Fibroblast of lung (primary cell): ENCODE measurements around the gene ACOX1. TPM values are rescaled to one million over a fixed set of nuclear protein-coding genes. Genes with fewer than 3 reads are reported as not detected.
"Not testable (repeated sequence)": the region's sequence is repeated elsewhere in the genome, so short reads cannot be mapped to it uniquely, and the experiment has no call there.

Experiments
- DNase-seq, 2 donors: peaks; one replicate each; pipeline versions ENCODE4 v3.0.0 to v3.0.0-alpha.2; 2010; ENCODE audit warnings: low read depth in 2 of 2
- H2AFZ ChIP-seq: 2 replicates; pipeline ENCODE4 v1.5.1; 2012; ENCODE audit warnings: low read length, control low read depth, inconsistent platforms
- H3K27ac ChIP-seq: 2 replicates; pipeline ENCODE4 v1.5.1; 2011; ENCODE audit warnings: low read length, control low read depth; ENCODE audit not compliant: insufficient read depth
- H3K27me3 ChIP-seq: 2 replicates; pipeline ENCODE4 v1.5.1; 2011; ENCODE audit warnings: mild to moderate bottlenecking, low read length; ENCODE audit not compliant: control insufficient read depth, insufficient read depth
- H3K36me3 ChIP-seq: 2 replicates; pipeline ENCODE4 v1.5.1; 2011; ENCODE audit warnings: low read length; ENCODE audit not compliant: control insufficient read depth, insufficient read depth
- H3K4me1 ChIP-seq: 2 replicates; pipeline ENCODE4 v1.5.1; 2011; ENCODE audit warnings: low read length; ENCODE audit not compliant: control insufficient read depth, insufficient read depth; ENCODE audit errors: extremely low read depth
- H3K4me2 ChIP-seq: 2 replicates; pipeline ENCODE4 v1.5.1; 2011; ENCODE audit warnings: low read length, control low read depth; ENCODE audit not compliant: insufficient read depth; ENCODE audit errors: extremely low read depth
- H3K4me3 ChIP-seq, 4 experiments: fragments of 200-600 bp in 1 of 4; sonication (generic) in 1 of 4; replicated peaks in 1 of 4; 2 replicates each; pipeline ENCODE4 v1.5.1; 2011 to 2016; ENCODE audit warnings: low read length in 4 of 4, low read depth in 3 of 4, mild to moderate bottlenecking in 3 of 4, control low read depth in 2 of 4, inconsistent platforms in 1 of 4, mixed read lengths in 1 of 4; ENCODE audit not compliant: insufficient read depth in 1 of 4; ENCODE audit errors: control extremely low read depth in 1 of 4
- H3K79me2 ChIP-seq: 2 replicates; pipeline ENCODE4 v1.5.1; 2012; ENCODE audit warnings: mild to moderate bottlenecking, low read length, inconsistent platforms; ENCODE audit not compliant: control insufficient read depth, insufficient read depth
- H3K9ac ChIP-seq: 2 replicates; pipeline ENCODE4 v1.5.1; 2011; ENCODE audit warnings: mild to moderate bottlenecking, low read length, control low read depth; ENCODE audit not compliant: insufficient read depth
- H3K9me3 ChIP-seq: 2 replicates; pipeline ENCODE4 v1.5.1; 2012; ENCODE audit warnings: low read depth, low read length; ENCODE audit not compliant: control insufficient read depth, insufficient read depth
- H4K20me1 ChIP-seq: 2 replicates; pipeline ENCODE4 v1.5.1; 2011; ENCODE audit warnings: low read length; ENCODE audit not compliant: control insufficient read depth, insufficient read depth; ENCODE audit errors: extremely low read depth
- CTCF ChIP-seq, 2 donors: IDR thresholded peaks in 1 of 2; conservative IDR thresholded peaks in 1 of 2; 1 replicate in 1 of 2; 2 replicates in 1 of 2; pipeline ENCODE4 v1.5.1; 2011 to 2012; ENCODE audit warnings: low read length in 2 of 2, control low read depth in 1 of 2, inconsistent platforms in 1 of 2, low read depth in 1 of 2, mild to moderate bottlenecking in 1 of 2
- EZH2 ChIP-seq: IDR thresholded peaks from 2 replicates; pipeline ENCODE4 v1.5.1; 2012; ENCODE audit warnings: low read length, control low read depth, mild to moderate bottlenecking; ENCODE audit errors: missing control alignments
- polyA plus RNA-seq, 2 donors: library from polyadenylated mRNA; depleted of rRNA in 1 of 2; stranded (reverse) in 1 of 2; unstranded in 1 of 2; fragments of >200 nt; gene quantifications; 2 replicates each; pipeline ENCODE4 v1.2.1, GENCODE V29; 2011 to 2012; ENCODE audit warnings: missing spikeins in 1 of 2
- total RNA-seq: library from RNA; depleted of rRNA; stranded (reverse); fragments of >200 nt; gene quantifications from 2 replicates; pipeline ENCODE4 v1.2.1, GENCODE V29; 2014

ACOX1 gene
- total and polyA plus RNA-seq, 2 donors (not counting 1 experiment from before 2014, with no cell fraction given) = 30.0 to 70.5 TPM

- no peaks in the 10 kb centered on the region for H3K4me1 ChIP-seq
- H3K9ac ChIP-seq = no peak overlapping the region
- no peaks in the 10 kb centered on the region for H3K27me3 ChIP-seq
- H3K27ac ChIP-seq = no peak overlapping the region
- no peak for DNase-seq
- TF ChIP-seq EZH2 (no peak), CTCF (conservative IDR thresholded peaks at IDR 0.05 in 1 of 2, IDR thresholded peaks at IDR 0.05 in 1 of 2; ENCODE audit: low read depth in 1 of 2, low read length in 2 of 2) (no peak)
- H3K36me3 ChIP-seq = no peaks in the 10 kb centered on the region
- H2AFZ ChIP-seq = no peak overlapping the region
- H3K79me2 ChIP-seq = no peaks in the 10 kb centered on the region
- H3K9me3 ChIP-seq = no peaks in the 10 kb centered on the region
- H4K20me1 ChIP-seq = no peaks in the 10 kb centered on the region
- no peak overlapping the region for H3K4me2 ChIP-seq
- H3K4me3 ChIP-seq = no peak overlapping the region
Observed at GRCh38 chr17:75970626-75971025, 8.3 kb downstream of the ACOX1 start.

- Histone ChIP-seq H3K4me1 (no peaks in the 10 kb centered on the region), H2AFZ (no peak overlapping the region), H3K9me3 (no peaks in the 10 kb centered on the region), H3K27me3 (no peaks in the 10 kb centered on the region), H3K79me2 (no peaks in the 10 kb centered on the region), H3K4me3 (no peak overlapping the region), H3K36me3 (no peaks in the 10 kb centered on the region), H3K9ac (no peak overlapping the region), H3K4me2 (no peak overlapping the region), H4K20me1 (no peaks in the 10 kb centered on the region), H3K27ac (no peak overlapping the region)
- TF ChIP-seq EZH2 = no peak
- no peak for TF ChIP-seq CTCF (conservative IDR thresholded peaks at IDR 0.05 in 1 of 2, IDR thresholded peaks at IDR 0.05 in 1 of 2; ENCODE audit: low read depth in 1 of 2, low read length in 2 of 2)
- DNase-seq = no peak
Observed at GRCh38 chr17:75970011-75970523, 8.9 kb downstream of the ACOX1 start.

GRCh38 chr17:75969044-75969443 lies 9.9 kb downstream of the ACOX1 start:
- H3K27me3 ChIP-seq, H3K4me2 ChIP-seq, DNase-seq, H3K4me1 ChIP-seq, H3K36me3 ChIP-seq, H3K9me3 ChIP-seq, H3K9ac ChIP-seq, H3K27ac ChIP-seq, H2AFZ ChIP-seq, H4K20me1 ChIP-seq, H3K79me2 ChIP-seq, H3K4me3 ChIP-seq: not testable (repeated sequence)
